ENCODE data around the gene NCAPD2.

- no peak for TF ChIP-seq EP300 (IDR thresholded peaks at IDR 0.05)
- TF ChIP-seq, protein P1, sequence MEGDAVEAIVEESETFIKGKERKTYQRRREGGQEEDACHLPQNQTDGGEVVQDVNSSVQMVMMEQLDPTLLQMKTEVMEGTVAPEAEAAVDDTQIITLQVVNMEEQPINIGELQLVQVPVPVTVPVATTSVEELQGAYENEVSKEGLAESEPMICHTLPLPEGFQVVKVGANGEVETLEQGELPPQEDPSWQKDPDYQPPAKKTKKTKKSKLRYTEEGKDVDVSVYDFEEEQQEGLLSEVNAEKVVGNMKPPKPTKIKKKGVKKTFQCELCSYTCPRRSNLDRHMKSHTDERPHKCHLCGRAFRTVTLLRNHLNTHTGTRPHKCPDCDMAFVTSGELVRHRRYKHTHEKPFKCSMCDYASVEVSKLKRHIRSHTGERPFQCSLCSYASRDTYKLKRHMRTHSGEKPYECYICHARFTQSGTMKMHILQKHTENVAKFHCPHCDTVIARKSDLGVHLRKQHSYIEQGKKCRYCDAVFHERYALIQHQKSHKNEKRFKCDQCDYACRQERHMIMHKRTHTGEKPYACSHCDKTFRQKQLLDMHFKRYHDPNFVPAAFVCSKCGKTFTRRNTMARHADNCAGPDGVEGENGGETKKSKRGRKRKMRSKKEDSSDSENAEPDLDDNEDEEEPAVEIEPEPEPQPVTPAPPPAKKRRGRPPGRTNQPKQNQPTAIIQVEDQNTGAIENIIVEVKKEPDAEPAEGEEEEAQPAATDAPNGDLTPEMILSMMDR (IDR thresholded peaks at IDR 0.05), result no peak
- peak in 1 of 2 donors; percentile 25 for TF ChIP-seq POLR2A (IDR thresholded peaks at IDR 0.05)
- TF ChIP-seq POLR2AphosphoS5 (IDR thresholded peaks at IDR 0.05), result no peak
Observed at GRCh38 chr12:6542209-6543009, 48.5 kb downstream of the NCAPD2 start.
